ENCODE results near the gene SFMBT2. TPM values are rescaled to one million over a fixed set of nuclear protein-coding genes. Genes with fewer than 3 reads are reported as not detected.

Gene SFMBT2
- total and polyA plus RNA-seq, 10 of the 15 experiments (the other 5 are each of a cell fraction or from before 2014, with no cell fraction given): 2.8 to 29.6 (median 15.1) TPM

DNA sequence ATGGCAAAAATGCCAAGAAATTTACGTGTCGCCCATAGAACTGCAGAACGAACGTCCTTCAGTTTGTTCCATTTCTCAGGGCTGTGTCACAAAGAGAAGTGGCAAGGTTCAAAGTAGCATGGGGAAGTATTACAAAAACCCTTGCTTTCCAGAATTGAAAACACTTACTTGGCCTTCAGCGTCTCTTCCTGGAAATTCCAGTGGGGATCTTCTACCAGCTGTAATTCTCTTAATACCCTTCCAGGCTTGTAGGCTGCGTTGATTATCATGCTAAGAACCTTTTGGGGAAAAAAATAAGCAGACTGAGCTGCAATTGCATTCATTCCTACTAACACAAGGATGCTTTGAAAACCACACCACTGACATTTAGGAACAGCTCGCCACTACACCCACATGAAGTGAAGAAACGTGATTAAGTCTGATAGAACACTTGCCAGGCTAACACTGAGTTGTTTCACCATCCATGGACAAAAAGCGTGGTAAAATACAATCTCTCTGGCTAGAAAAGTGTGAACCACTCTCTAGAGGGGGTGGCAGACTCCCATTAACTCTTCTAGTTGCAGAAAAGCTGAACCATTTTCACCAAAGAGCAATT lies 222.3 kb downstream of the SFMBT2 start:
- H3K79me2 ChIP-seq (ENCODE audit: control insufficient read depth, insufficient read depth, low read length): no peaks in the 10 kb centered on the region
- H4K20me1 ChIP-seq (ENCODE audit: control insufficient read depth, insufficient read depth): no peaks in the 10 kb centered on the region
- no TSS peak for BruUV-seq (replicated peaks)
- H3K27me3 ChIP-seq (replicated peaks in 1 of 2; ENCODE audit: control insufficient read depth in 2 of 2, insufficient read depth in 2 of 2, low read length in 1 of 2): no peaks in the 10 kb centered on the region
- TF ChIP-seq, protein P1, sequence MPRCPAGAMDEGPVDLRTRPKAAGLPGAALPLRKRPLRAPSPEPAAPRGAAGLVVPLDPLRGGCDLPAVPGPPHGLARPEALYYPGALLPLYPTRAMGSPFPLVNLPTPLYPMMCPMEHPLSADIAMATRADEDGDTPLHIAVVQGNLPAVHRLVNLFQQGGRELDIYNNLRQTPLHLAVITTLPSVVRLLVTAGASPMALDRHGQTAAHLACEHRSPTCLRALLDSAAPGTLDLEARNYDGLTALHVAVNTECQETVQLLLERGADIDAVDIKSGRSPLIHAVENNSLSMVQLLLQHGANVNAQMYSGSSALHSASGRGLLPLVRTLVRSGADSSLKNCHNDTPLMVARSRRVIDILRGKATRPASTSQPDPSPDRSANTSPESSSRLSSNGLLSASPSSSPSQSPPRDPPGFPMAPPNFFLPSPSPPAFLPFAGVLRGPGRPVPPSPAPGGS (IDR thresholded peaks at IDR 0.05; ENCODE audit: borderline replicate concordance, insufficient read depth, low read depth, low read length, poor library complexity, severe bottlenecking): no peak
- no peak for TF ChIP-seq BACH1 (IDR thresholded peaks at IDR 0.05; ENCODE audit: borderline replicate concordance)
- TF ChIP-seq ESRRA (IDR thresholded peaks at IDR 0.05; ENCODE audit: low read length): no peak
- TF ChIP-seq NR2C2 (IDR thresholded peaks at IDR 0.05; ENCODE audit: borderline replicate concordance, control insufficient read depth, insufficient read length, low read depth): no peak
- TF ChIP-seq RAD21 (IDR thresholded peaks at IDR 0.05; ENCODE audit: insufficient read depth, low read depth, low read length): no peak
- TF ChIP-seq RELA (IDR thresholded peaks at IDR 0.05; ENCODE audit: borderline replicate concordance, partially characterized antibody): no peak
- TF ChIP-seq JUND (IDR thresholded peaks at IDR 0.05; ENCODE audit: low read depth, low read length): no peak
- TF ChIP-seq, protein P2, sequence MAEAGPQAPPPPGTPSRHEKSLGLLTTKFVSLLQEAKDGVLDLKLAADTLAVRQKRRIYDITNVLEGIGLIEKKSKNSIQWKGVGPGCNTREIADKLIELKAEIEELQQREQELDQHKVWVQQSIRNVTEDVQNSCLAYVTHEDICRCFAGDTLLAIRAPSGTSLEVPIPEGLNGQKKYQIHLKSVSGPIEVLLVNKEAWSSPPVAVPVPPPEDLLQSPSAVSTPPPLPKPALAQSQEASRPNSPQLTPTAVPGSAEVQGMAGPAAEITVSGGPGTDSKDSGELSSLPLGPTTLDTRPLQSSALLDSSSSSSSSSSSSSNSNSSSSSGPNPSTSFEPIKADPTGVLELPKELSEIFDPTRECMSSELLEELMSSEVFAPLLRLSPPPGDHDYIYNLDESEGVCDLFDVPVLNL (IDR thresholded peaks at IDR 0.05; ENCODE audit: low read depth, low read length): no peak
- TF ChIP-seq, protein P3, sequence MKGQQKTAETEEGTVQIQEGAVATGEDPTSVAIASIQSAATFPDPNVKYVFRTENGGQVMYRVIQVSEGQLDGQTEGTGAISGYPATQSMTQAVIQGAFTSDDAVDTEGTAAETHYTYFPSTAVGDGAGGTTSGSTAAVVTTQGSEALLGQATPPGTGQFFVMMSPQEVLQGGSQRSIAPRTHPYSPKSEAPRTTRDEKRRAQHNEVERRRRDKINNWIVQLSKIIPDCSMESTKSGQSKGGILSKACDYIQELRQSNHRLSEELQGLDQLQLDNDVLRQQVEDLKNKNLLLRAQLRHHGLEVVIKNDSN (IDR thresholded peaks at IDR 0.05; ENCODE audit: borderline replicate concordance, extremely low read length, insufficient read depth, low read depth, low read length): no peak
- no peak for TF ChIP-seq CHD4 (IDR thresholded peaks at IDR 0.05)
- no peak for TF ChIP-seq USF2 (IDR thresholded peaks at IDR 0.05; ENCODE audit: borderline replicate concordance, low read depth, low read length)
- no peak for TF ChIP-seq WRNIP1 (IDR thresholded peaks at IDR 0.05; ENCODE audit: borderline replicate concordance, low read depth, low read length)
- TF ChIP-seq ZBTB11 (CRISPR knock-in tag; IDR thresholded peaks at IDR 0.05): no peak
- TF ChIP-seq TBL1XR1 (IDR thresholded peaks at IDR 0.05; ENCODE audit: low read depth, low read length): no peak
- WGBS (ENCODE audit: insufficient coverage, insufficient replicate concordance, low lambda C conversion rate, missing lambda C conversion rate): 79% methylated on average over 9 of the region's 9 CpGs
- H3K9ac ChIP-seq (ENCODE audit: control insufficient read depth, insufficient read depth, low read length): no peak overlapping the region
- peaks cover 6% of the 10 kb centered on the region; the same call in 2 of the 3 replicates for H3K9me3 ChIP-seq (replicated peaks; ENCODE audit: control insufficient read depth, insufficient read depth, low read length)
- H3K27ac ChIP-seq (ENCODE audit: control insufficient read depth, insufficient read depth): no peak overlapping the region
- H3K4me3 ChIP-seq: no peak overlapping the region
- no peak overlapping the region for H3K4me2 ChIP-seq (ENCODE audit: control insufficient read depth, insufficient read depth)
- FAIRE-seq (no peak), ATAC-seq (no peak), DNase-seq (ENCODE audit: low read depth, low spot score) (no peak)
- ChIA-PET SMC1A (ENCODE audit: uncharacterized antibody, unreplicated experiment) (no interaction called here), RAD21 (ENCODE audit: unreplicated experiment) (no interaction called here), CTCF (no interaction called here), POLR2A (no interaction called here)
- H3K36me3 ChIP-seq (ENCODE audit: control insufficient read depth in 2 of 2, insufficient read depth in 2 of 2, low read length in 1 of 2): peaks cover 14 to 34% of the 10 kb centered on the region in 2 experiments
- no peak overlapping the region for H2AFZ ChIP-seq (ENCODE audit: control insufficient read depth, low read depth, low read length)
- in situ Hi-C loops (cut with MboI) (no loop called here), intact Hi-C loops (cut with micrococcal nuclease; ENCODE audit: unreplicated experiment) (no loop called here)
- peaks cover 10% of the 10 kb centered on the region for H3K4me1 ChIP-seq (ENCODE audit: control insufficient read depth, insufficient read depth, low read length)
